HG03060 (cell line): Measurements from ENCODE around the gene CA4.

Experiments used
- ATAC-seq: cut with Tn5 transposase; IDR thresholded peaks from one replicate; pipeline ENCODE4 v1.9.1; 2021; ENCODE audit warnings: low read depth, moderate number of reproducible peaks; ENCODE audit not compliant: unreplicated experiment

CA4 gene

GRCh38 chr17:60128171-60128859 is 21.5 kb upstream of the CA4 start:
- ATAC-seq: no peak

DNA sequence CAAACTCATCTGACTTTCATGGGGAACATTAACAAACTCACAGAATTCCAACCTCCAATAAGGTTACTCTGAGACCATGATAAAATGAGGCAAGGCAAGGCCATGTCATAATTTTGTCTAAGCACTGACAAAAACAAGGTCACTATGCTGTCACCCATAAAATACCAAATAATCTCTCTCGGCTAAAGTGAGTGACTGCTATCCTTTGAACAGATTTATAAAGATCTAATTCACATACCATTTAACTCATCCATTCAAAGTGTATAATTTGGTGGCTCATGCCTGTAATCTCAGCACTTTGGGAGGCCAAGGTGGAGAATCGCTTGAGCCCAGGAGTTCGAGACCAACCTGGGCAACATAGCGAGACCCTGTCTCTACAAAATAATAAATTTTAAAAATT is 20.6 kb upstream of the CA4 start:
- no peak for ATAC-seq

- ATAC-seq: no peak
Observed at GRCh38 chr17:60130466-60130865, 19.3 kb upstream of the CA4 start.

DNA sequence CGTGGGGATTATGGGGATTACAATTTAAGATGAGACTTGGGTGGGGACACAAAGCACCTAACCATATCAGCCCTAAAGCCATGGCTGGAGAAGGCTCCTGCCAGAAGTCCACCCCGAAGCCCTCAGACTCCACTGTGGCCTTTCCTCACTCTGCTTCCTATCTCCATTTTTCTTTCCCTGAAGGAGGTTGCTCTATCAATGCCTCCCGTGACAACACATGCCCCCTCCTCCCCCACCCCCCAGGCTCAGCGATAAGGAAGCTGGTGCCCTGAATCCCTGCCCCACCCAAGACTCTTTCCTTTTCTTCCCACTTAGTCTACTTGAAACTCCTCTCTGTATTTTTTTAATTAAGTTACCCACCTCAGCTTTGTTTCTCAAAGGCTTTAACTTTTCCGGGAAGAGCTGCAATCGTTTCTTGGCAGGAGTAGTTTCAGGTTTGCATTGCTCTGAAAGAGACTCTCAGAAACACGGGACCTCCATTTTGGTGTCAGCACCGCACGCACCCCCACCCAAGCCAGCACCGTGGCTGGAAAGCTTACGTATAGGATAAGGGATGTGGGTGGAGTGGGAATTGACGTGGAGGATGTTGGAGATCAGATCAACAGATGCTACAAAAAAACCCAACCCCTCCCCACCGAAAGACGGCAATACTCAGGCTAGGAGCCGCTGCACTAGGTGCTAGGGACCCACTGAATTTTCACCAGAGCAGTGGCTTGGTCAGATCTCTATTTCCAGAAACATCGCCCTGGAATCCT is 15.2 kb upstream of the CA4 start:
- no peak for ATAC-seq

GRCh38 chr17:60135151-60135950 is 14.4 kb upstream of the CA4 start:
- peak; percentile 61 for ATAC-seq

DNA sequence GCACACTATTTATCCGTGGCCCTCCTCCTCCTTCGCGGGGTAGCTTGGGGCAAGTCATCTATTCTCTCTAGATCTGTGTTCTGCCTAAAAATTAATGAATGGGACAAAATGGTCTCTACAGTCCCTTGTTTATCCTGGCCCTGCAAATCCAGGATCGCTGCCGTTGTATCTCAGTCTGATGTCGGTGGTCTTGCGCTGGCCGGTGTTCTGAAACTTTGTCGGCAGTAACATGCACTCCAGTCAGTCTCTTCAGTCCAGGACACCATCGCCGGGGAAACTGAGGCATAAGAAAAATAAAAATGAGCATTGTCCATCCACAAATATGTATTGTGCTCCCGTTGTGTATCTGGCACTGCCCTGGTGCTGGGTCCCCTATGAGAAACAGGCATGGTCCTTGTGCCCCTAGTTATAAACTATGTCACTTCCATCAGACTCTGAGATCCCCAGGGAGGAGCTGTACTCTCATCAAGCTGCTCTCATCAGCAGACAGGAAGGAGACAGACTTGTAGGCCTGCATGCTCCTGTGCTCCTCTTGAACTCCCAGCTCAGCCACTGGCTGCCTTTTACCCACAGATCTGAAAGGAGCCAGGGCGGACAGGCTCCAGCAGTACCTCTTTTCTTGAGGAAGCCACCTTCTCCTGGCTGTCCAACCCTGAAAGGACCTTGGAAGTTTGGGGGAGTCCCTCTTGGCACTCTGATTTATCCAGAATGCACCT is 13.7 kb upstream of the CA4 start:
- no peak for ATAC-seq

- ATAC-seq: no peak
Observed at GRCh38 chr17:60137731-60138130, 12.0 kb upstream of the CA4 start.

- ATAC-seq: no peak
Observed at GRCh38 chr17:60138769-60139437, 10.9 kb upstream of the CA4 start.

GRCh38 chr17:60139438-60140285 is 10.1 kb upstream of the CA4 start:
- no peak for ATAC-seq

GRCh38 chr17:60141111-60142018 is 8.4 kb upstream of the CA4 start:
- no peak for ATAC-seq

DNA sequence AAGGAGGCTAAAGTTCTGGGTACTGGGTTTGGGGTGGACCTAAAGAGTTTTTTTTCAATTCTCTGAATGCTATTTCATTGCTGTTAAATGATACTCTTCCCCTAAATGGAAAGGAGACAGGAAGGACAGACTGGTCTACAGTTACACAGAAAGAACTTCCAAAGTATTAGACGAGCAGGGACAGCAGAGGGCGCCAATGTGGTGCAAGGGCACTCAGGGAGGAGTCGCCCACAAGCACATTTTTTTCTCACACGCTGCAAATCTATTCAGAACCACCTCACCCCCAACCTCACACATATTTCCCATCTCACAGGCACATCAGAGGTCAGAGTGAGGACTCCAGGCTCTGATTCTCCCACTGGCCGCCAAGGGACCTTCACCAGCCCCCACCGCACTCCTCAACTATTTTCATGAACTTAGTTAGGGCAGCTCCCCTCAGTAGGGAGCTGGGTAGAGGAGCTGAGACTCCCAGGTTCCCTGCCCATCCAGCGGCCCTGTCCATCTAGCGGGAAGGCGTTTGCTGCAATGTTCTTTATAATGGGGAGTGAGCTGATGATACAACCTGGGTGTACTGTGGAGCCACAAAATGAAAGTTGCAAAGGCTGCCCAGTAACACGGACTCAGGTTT is 6.8 kb upstream of the CA4 start:
- ATAC-seq: peak; percentile 49

GRCh38 chr17:60145006-60145935 is 4.5 kb upstream of the CA4 start:
- no peak for ATAC-seq

DNA sequence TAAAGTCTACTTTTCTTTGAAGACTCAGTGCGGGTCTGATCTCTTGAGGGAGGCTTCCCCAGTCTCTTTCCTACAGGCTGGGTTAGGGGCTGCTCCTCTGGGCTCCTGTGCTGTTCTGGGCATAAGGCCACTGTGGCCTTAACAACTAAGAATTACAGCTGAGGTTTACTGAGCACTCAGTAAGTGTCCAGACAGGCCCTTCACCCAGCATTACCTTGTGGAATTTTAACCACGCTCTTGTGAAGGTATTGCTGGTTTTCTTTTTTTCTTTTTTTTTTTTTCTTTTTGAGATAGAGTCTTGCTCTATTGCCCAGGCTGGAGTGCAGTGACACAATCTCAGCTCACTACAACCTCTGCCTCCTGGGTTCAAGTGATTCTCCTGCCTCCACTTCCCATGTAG is 3.6 kb upstream of the CA4 start:
- no peak for ATAC-seq

DNA sequence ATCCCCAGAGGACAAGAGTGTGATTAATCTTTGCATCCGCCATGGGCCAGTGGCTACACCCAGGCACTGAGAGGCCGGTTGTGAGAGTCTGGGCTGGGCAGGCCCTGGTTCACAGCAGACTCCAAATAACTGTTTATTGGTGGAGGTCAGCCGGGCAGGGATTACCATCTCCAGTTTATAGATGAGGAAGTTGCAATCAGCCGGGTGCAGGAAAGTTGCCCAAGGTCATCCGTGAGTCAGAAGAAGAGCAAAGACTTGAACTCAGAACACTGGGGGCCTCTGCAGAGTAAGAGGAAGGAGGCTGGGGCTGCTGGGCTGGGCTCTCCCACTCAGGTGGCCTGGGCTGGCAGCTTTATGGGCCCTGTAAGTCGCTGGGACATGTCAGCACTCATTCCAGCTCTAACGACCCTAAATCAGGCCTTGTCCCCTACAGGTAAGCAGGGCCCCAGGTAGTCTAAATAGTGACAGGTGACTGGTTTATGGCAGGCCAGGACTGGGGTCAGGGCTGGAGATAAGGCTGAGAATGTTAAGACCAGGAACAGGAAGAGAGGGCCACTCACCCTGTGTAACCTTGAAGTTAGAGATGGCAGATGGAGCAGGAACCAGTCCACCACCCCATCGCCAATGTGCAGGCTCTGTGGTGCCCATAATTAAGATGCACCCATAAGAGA is 2.1 kb upstream of the CA4 start:
- no peak for ATAC-seq

DNA sequence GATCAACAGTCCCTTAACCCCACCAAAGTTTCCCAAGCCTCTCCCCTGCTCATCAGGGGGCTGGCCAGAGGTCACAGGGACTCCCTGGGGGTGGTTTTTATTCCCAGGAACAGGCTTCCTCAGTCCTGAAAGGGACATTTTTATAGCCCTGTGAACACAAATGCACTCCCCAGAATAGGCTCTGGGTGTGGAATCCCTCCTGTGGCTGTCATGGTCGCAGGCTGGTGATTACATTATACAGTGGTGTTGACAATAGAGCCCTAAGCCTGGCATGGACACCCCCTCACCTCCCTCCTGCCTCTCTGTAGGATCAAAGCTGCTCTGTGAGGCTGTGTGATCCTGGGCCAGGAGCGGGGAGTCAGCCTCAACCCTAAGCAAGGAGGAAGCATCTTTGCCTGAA is 1.4 kb upstream of the CA4 start:
- ATAC-seq: no peak

DNA sequence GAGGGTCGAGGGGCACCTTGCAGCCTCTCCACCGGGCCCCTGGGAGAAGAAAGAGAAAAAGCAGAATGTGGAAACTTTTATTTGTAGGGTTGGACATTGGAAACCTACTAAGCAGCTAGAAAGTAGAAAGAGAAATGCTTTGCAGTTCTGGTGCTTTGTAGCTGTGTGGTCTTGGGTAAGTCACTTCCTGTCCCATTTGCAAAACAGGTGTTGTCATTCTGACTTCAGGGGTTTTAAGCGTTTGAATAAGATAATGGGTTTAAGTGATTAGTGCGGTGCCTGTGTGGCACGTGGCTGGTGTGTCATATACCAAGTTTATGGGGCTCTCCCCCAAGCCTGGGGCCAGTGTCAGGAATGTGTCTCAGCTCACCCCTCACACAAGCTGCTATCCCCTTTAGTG is 1.6 kb downstream of the CA4 start:
- no peak for ATAC-seq
